T-helper 2 cell treated with Interferon-gamma antibody and Interleukin-4, amounts not matched to agents 5 μg/mL and 100 μg/mL, for 36 hours (primary cell): ENCODE results near the gene PARD6G.
"Not testable (repeated sequence)": the region's sequence is repeated elsewhere in the genome, so short reads cannot be mapped to it uniquely, and the experiment has no call there.

Source experiments
- DNase-seq: peaks from one replicate; pipeline ENCODE4 v3.0.0; 2021; ENCODE audit warnings: low spot score
- H3K27ac Mint-ChIP-seq: one replicate; pipeline ENCODE4 v1.8.0; 2021; ENCODE audit warnings: mild to moderate bottlenecking, mixed read lengths
- H3K27me3 Mint-ChIP-seq: one replicate; pipeline ENCODE4 v1.8.0; 2021; ENCODE audit warnings: low read depth, mixed read lengths
- H3K36me3 Mint-ChIP-seq: one replicate; pipeline ENCODE4 v1.8.0; 2021; ENCODE audit warnings: low read depth, mixed read lengths
- H3K4me1 Mint-ChIP-seq: one replicate; pipeline ENCODE4 v1.8.0; 2021; ENCODE audit warnings: low read depth, mixed read lengths
- H3K4me3 Mint-ChIP-seq: one replicate; pipeline ENCODE4 v1.8.0; 2022; ENCODE audit warnings: mild to moderate bottlenecking, moderate library complexity, mixed read lengths
- H3K9me3 Mint-ChIP-seq: one replicate; pipeline ENCODE4 v1.8.0; 2021; ENCODE audit warnings: mixed read lengths

PARD6G gene

DNA sequence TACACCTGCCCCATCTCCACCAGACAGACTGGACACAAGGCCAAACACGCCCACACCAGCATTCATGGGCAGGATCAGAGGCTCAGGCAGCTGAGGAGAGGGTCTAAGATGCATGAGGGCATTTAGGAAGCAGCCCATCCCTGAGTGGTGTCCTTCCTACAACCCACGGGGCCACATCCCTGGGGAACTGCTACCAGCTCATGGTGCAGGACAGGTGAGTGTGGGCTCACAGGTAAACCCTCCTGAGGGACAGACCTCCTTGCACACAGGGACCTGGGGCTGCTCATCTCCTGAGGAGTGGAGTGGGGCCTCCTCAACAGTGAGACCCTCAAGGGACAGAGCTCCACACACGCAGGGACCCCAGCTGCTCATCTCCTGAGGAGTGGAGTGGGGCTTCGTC, 14.6 kb downstream of the PARD6G start:
- H3K27me3 Mint-ChIP-seq: peaks cover 6% of the 10 kb centered on the region
- no peak overlapping the region for H3K4me3 Mint-ChIP-seq
- DNase-seq: no peak
- no peaks in the 10 kb centered on the region for H3K36me3 Mint-ChIP-seq
- no peak overlapping the region for H3K27ac Mint-ChIP-seq
- H3K9me3 Mint-ChIP-seq: no peaks in the 10 kb centered on the region
- H3K4me1 Mint-ChIP-seq: no peaks in the 10 kb centered on the region

DNA sequence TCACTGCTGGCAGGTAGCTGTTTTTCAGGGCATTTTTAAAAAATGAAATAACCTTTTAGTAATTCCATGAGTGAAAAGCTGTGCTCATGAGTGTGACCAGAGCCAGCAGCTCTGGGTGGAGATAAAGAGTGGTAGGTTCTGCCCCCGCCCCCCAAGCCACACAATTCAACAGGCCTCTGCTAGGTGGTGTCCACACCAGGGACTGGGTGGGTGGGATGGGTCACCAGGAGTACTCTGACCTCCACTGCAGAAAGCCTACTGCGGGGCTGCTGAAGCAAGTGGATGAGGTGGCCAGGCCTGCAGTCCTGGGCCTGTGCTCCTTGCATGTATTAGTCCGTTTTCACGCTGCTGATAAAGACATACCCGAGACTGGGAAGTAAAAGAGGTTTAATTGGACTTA, 15.3 kb downstream of the PARD6G start:
- H3K36me3 Mint-ChIP-seq: no peaks in the 10 kb centered on the region
- no peaks in the 10 kb centered on the region for H3K9me3 Mint-ChIP-seq

DNA sequence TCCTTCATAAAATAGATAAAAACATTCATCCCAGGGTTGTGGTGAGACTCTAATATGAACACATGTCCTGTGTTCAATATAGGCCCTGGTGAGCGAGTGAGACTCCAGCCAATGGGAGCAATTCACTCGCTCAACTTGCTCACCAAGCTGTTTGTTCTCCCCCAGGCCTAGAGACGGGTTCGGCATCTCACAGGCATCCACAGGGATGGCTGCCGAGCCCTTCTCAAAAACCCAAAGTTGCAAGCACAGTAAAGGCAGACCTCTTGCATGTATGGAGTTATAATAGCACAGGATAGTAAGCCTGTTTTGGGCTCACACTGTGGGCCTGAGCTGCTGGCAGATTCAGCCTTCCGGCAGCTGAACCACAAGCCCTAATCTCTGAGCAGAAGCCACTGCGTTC, 15.7 kb downstream of the PARD6G start:
- Mint-ChIP-seq H3K9me3 (no peaks in the 10 kb centered on the region), H3K27ac (no peak overlapping the region), H3K4me3 (no peak overlapping the region), H3K27me3 (peaks cover 8% of the 10 kb centered on the region), H3K4me1 (no peaks in the 10 kb centered on the region), H3K36me3 (no peaks in the 10 kb centered on the region)
- no peak for DNase-seq

More for the DNA sequence above, 15.3 kb downstream of the PARD6G start:
- Mint-ChIP-seq H3K27ac (no peak overlapping the region), H3K4me3 (no peak overlapping the region), H3K4me1 (no peaks in the 10 kb centered on the region), H3K27me3 (peaks cover 8% of the 10 kb centered on the region)
- DNase-seq: no peak

DNA sequence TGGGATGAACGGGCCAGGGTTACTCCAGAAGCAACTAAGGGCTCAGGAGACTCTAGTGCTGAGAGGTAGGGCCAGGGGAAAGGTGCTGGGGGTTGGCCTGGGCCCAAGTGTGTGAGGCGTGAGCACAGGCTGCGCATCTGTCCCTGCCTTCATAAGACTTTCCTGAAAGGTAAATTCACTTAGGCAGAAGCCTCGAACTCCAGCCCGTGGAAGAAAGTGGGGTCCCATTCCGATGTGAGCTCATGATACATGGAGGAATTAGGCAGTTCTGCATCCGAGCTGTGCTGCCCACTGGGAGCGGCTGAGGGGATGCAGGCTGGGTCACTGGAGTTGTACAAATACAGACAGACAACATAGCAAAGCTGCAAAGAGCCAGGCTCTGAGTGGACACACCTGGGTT, 16.2 kb downstream of the PARD6G start:
- Mint-ChIP-seq H3K9me3 (no peaks in the 10 kb centered on the region), H3K36me3 (no peaks in the 10 kb centered on the region), H3K4me3 (no peak overlapping the region), H3K27me3 (peaks cover 5% of the 10 kb centered on the region), H3K4me1 (no peaks in the 10 kb centered on the region), H3K27ac (no peak overlapping the region)
- DNase-seq: no peak

DNA sequence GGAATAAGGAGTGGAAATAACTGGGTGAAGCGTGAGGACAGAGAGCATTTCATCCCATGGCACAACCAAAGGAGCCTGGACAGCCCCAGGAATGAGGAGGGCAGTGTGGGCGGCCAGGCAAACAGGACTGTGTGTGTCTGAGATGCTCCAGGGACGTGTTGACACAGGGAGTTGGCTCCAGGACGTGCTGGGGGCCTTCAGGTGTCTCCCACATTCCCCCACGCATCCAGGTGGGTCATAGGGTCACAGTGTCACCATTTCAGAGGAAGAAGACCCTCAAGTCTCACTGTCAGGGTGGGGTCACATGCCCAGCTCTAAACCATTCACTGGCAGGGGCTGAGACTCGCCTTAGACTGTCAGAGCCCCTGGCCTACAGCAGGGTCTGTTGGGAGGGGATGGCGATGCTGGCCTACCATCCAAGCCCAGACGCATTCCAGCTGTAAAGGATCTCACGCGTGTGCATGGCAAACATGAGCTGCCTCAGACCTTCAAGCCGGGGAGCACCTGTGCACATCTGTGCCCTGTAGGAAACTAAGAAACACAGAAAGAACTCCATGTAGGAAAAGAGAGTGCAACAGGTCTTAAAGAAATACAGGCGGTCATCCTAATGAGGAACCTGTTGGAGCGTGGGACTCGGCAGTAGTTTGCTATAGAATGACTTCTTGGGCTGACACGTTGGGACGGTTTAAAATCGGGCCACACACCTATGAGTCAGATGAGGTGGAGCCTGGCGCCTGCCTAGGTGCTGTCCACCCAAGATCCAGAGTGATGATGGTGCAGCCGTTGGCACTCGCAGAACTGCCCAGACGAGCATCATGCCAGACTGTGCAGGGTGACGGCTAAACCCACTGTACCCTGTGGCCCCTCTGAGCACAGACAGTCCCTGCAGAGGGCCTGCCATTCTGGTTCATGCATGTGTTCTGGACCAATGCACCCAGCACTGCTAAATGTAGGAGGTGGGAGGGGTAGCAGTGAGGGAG, 17.3 kb downstream of the PARD6G start:
- no peaks in the 10 kb centered on the region for H3K4me1 Mint-ChIP-seq
- H3K4me3 Mint-ChIP-seq: no peak overlapping the region
- H3K27ac Mint-ChIP-seq: no peak overlapping the region
- H3K36me3 Mint-ChIP-seq: no peaks in the 10 kb centered on the region
- no peak for DNase-seq
- H3K9me3 Mint-ChIP-seq: no peaks in the 10 kb centered on the region
- peaks cover 5% of the 10 kb centered on the region for H3K27me3 Mint-ChIP-seq

DNA sequence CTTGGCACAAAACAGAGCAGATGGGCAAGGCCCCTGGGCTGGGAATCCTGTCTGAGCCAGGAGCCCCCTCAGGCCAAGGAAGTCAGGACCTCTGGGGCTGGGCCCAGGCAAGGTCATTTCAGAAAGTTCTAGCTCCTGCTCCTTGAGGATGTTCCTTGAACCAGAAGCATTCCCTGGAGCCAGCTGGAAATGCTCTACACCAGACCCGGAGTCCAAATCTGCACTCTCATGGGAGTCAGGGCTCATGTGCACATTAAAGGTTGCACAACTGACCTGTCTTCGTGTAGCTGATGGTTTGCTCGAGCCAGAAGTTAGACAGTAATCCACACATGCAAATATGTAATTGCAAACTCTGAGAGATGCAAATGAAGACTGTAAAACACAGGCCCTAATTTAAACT, 18.0 kb downstream of the PARD6G start:
- no peak overlapping the region for H3K27ac Mint-ChIP-seq
- no peak overlapping the region for H3K4me3 Mint-ChIP-seq
- no peaks in the 10 kb centered on the region for H3K4me1 Mint-ChIP-seq
- no peaks in the 10 kb centered on the region for H3K36me3 Mint-ChIP-seq
- H3K27me3 Mint-ChIP-seq: peaks cover 3% of the 10 kb centered on the region
- DNase-seq: no peak
- H3K9me3 Mint-ChIP-seq: no peaks in the 10 kb centered on the region

DNA sequence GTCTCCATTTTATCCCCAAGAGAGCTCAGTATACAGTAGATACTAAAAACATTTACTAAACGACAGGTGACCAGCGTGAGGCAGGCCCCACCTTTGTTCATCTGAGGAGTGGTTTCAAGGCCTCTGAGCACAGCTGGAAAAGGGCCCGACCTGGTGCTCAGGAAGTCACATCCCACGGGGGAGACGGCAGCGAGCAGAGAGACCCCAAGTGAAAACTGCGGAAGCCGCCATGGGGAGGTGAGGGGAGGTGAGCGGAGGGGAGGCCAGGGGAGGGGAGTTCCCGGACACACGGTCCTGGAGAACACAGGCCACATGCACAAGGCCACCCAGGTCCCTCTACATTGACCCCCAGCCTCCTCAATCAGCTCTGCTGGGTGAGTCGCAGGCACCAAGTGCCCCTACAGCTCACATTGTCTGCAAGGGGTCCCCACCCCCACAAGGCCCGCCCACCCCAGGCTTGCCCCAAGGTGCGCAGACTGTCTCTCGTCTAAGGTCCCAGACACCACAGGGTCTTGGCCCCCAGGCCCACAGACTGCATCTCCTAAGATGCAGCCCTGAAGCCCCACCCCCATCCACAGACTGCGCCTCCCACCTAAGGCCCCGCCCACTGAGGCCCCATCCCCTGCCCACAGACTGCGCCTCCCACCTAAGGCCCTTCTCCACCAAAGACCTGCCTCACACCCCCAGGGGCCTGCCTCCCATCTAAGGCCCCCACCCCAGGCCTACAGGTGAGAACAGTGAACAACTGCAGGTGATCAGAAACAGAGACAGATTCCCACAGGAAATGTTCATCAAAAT, 19.1 kb downstream of the PARD6G start:
- no peaks in the 10 kb centered on the region for H3K36me3 Mint-ChIP-seq
- peaks cover 2% of the 10 kb centered on the region for H3K27me3 Mint-ChIP-seq
- no peak overlapping the region for H3K27ac Mint-ChIP-seq
- no peak for DNase-seq
- H3K4me3 Mint-ChIP-seq: no peak overlapping the region
- H3K4me1 Mint-ChIP-seq: no peaks in the 10 kb centered on the region
- H3K9me3 Mint-ChIP-seq: no peaks in the 10 kb centered on the region

DNA sequence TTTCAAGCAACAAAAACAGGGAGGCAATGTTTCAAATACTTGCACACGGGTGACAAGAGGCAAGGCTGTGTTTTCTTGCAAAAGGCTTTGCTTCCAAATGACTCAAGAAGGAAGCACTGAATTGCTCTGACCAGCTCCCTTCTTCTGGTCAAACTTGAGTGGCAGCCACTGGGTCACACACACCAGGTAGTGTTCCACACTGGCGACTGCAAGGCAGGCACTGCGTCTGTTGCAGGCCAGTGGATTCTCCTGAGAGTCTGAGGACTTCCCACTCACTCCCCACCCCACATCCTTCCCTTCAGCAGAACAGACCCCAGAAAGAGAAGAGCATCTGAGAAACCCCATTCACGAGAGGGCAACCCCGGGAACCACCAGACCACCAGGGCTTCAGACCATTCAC, 19.8 kb downstream of the PARD6G start:
- H3K27me3 Mint-ChIP-seq: peaks cover 2% of the 10 kb centered on the region
- H3K36me3 Mint-ChIP-seq: no peaks in the 10 kb centered on the region
- no peak overlapping the region for H3K4me3 Mint-ChIP-seq
- no peak for DNase-seq
- H3K27ac Mint-ChIP-seq: no peak overlapping the region
- H3K4me1 Mint-ChIP-seq: no peaks in the 10 kb centered on the region
- H3K9me3 Mint-ChIP-seq: no peaks in the 10 kb centered on the region

DNA sequence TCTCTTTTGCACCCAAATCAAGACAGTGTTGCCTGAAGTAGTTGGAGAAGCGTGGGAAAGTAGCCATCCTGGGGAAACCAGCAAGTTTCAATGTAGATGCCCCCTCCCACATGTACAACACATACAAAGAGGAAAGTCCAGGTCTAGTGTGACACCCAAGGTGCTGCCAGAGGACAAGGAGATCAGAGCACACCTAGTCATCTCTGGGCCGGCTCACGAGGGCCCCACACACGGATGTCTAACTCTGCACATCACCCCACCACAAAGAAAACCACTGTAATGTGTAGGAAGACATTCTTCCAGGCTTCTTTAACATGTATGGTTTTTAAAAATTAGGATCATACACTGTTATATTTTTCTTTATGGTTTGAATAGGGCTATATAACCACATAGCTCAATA, 21.6 kb downstream of the PARD6G start:
- Mint-ChIP-seq H3K36me3 (no peaks in the 10 kb centered on the region), H3K27me3 (peaks cover 9% of the 10 kb centered on the region), H3K27ac (no peak overlapping the region), H3K9me3 (no peaks in the 10 kb centered on the region), H3K4me3 (no peak overlapping the region), H3K4me1 (no peaks in the 10 kb centered on the region)
- no peak for DNase-seq

DNA sequence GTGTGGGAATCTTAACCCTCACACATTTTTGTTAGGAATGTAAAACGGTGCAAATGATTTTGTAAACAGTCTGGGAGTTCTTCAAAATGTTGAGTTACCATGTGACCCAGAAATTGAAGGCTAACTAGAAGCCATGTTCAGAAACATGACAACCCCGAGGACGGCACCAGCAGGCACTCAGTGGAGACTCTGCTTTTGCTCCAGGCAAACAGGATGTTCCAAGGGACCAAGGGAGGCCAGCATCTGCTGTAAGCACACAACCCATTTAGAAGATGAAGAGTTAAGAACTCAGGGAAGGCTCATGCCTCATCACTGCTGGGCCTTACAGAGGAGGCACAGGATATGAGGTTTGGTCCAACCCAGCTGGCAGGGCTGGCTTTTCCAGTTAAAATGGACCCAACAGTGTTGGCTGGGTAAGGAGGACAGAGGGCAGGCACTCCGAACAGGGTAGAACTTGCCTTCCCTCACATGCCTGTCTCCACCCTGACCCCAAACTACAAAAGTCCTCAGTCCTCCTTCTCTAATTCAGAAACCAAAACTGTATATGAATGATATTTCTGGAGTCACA, 23.6 kb downstream of the PARD6G start:
- no peak for DNase-seq
- H3K4me1 Mint-ChIP-seq: no peaks in the 10 kb centered on the region
- no peak overlapping the region for H3K27ac Mint-ChIP-seq
- H3K9me3 Mint-ChIP-seq: no peaks in the 10 kb centered on the region
- H3K36me3 Mint-ChIP-seq: no peaks in the 10 kb centered on the region
- H3K27me3 Mint-ChIP-seq: peaks cover 13% of the 10 kb centered on the region
- no peak overlapping the region for H3K4me3 Mint-ChIP-seq

DNA sequence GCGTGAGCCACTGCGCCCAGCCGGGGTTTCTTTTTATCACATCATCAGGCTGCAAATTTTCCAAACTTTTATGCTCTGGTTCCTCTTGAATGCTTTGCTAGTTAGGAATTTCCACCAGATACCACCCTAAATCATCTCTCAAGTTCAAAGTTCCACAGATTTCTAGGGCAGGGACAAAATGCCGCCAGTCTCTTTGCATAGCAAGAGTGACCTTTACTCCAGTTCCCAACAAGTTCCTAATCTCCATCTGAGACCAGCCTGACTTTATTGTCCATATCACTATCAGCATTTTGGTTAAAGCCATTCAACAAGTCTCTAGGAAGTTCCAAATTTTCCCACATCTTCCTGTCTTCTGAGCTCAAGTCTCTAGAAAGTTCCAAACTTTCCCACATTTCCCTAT, 27.8 kb downstream of the PARD6G start:
- not testable (repeated sequence) for DNase-seq, H3K4me3 Mint-ChIP-seq, H3K36me3 Mint-ChIP-seq, H3K27ac Mint-ChIP-seq, H3K4me1 Mint-ChIP-seq, H3K9me3 Mint-ChIP-seq
- H3K27me3 Mint-ChIP-seq: peaks cover 27% of the 10 kb centered on the region

DNA sequence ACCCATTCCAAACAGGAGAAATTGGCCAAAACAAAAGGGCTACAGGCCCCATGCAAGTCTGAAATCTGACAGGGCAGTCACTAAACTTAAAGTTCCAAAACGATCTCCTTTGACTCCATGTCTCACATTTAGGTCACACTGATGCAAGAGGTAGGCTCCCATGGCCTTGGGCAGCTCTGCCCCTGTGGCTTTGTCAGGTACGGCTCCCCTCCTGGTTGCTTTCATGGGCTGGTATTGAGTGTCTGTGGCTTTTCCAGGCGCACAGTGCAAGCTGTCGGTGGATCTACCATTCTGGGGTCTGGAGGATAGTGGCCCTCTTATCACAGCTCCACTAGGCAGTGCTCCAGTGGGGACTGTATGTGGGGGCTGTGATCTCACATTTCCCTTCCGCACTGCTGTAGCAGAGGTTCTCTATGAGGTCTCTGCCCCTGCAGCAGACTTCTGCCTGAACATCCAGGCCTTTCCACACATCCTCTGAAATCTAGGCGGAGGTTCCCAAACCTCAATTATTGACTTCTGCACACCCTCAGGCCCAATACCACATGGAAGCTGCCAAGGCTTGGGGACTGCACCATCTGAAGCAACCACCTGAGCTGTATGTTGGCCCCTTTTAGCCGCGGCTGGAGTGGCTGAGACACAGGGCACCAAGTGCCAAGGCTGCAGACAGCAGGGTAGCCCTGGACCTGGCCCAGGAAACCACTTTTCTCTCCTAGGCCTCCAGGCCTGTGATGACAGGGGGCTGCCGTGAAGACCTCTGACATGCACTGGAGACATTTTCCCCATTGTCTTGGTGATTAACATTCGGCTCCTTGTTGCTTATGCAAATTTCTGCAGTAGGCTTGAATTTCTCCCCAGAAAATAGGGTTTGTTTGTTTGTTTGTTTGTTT, 28.7 kb downstream of the PARD6G start:
- no peaks in the 10 kb centered on the region for H3K36me3 Mint-ChIP-seq
- no peaks in the 10 kb centered on the region for H3K9me3 Mint-ChIP-seq
- H3K4me1 Mint-ChIP-seq: no peaks in the 10 kb centered on the region
- no peak overlapping the region for H3K27ac Mint-ChIP-seq
- no peak for DNase-seq
- peaks cover 28% of the 10 kb centered on the region for H3K27me3 Mint-ChIP-seq
- H3K4me3 Mint-ChIP-seq: no peak overlapping the region

DNA sequence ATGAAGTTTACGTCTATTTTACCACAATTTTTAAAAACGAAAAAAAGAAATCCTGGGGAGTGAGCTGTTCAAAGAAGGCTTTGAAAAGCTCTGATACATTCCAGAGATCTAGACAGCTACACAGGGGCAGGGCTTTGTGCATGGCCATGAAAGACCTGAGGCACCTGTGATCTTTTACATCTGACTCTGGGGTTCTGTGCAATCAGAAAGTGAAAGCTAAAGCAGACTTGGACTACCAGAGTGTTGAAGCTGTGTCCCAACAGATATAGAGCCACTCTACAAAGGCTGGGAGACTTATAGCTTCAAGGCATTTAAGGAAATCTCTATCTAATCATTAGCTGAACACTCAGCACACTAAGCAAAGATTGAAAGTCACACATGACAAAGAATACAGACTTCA, 34.1 kb downstream of the PARD6G start:
- peaks cover 37% of the 10 kb centered on the region for H3K27me3 Mint-ChIP-seq
- no peak overlapping the region for H3K27ac Mint-ChIP-seq
- peaks cover 2% of the 10 kb centered on the region for H3K4me1 Mint-ChIP-seq
- peaks cover 4% of the 10 kb centered on the region for H3K9me3 Mint-ChIP-seq
- H3K4me3 Mint-ChIP-seq: no peak overlapping the region
- DNase-seq: no peak
- no peaks in the 10 kb centered on the region for H3K36me3 Mint-ChIP-seq
